ENCODE data around the gene KLK3.
"Not testable (repeated sequence)": the region's sequence is repeated elsewhere in the genome, so short reads cannot be mapped to it uniquely, and the experiment has no call there.

Gene KLK3

GRCh38 chr19:50870417-50871089 lies 15.8 kb downstream of the KLK3 start:
- DNase-seq: no peak

- no peak for DNase-seq
Measured at GRCh38 chr19:50873056-50873455, 18.3 kb downstream of the KLK3 start, which contains the start of gene KLK2. Gene KLK2 (plus strand): TSS chr19:50873439. CDS start chr19:50873474, 35 bp downstream.

GRCh38 chr19:50874211-50874610 lies 19.5 kb downstream of the KLK3 start:
- DNase-seq: no peak

GRCh38 chr19:50875795-50876422 lies 21.2 kb downstream of the KLK3 start:
- no peak for DNase-seq

GRCh38 chr19:50876456-50876855 lies 21.7 kb downstream of the KLK3 start:
- no peak for DNase-seq

- DNase-seq: no peak
Measured at GRCh38 chr19:50877338-50877737, 22.6 kb downstream of the KLK3 start.

- DNase-seq: no peak
Measured at GRCh38 chr19:50878851-50879250, 24.1 kb downstream of the KLK3 start.

- no peak for DNase-seq
Measured at GRCh38 chr19:50880241-50880640, 25.5 kb downstream of the KLK3 start.

- no peak for DNase-seq
Measured at GRCh38 chr19:50882188-50882587, 27.5 kb downstream of the KLK3 start.

GRCh38 chr19:50889638-50890037 lies 34.9 kb downstream of the KLK3 start:
- DNase-seq: no peak

- DNase-seq: no peak
Measured at GRCh38 chr19:50890422-50891252, 35.9 kb downstream of the KLK3 start.

GRCh38 chr19:50891253-50891625 lies 36.5 kb downstream of the KLK3 start:
- DNase-seq: no peak

- DNase-seq: no peak
Measured at GRCh38 chr19:50893047-50893736, 38.5 kb downstream of the KLK3 start.

- DNase-seq: no peak
Measured at GRCh38 chr19:50894478-50895356, 40.0 kb downstream of the KLK3 start.

- DNase-seq: not testable (repeated sequence)
Measured at GRCh38 chr19:50896089-50896590, 41.4 kb downstream of the KLK3 start.

- no peak for DNase-seq
Measured at GRCh38 chr19:50896591-50897190, 42.0 kb downstream of the KLK3 start.

- no peak for DNase-seq
Measured at GRCh38 chr19:50897191-50897607, 42.5 kb downstream of the KLK3 start.

GRCh38 chr19:50897612-50898011 lies 42.9 kb downstream of the KLK3 start:
- DNase-seq: no peak

GRCh38 chr19:50898018-50898417 lies 43.3 kb downstream of the KLK3 start:
- no peak for DNase-seq

- no peak for DNase-seq
Measured at GRCh38 chr19:50899569-50899968, 44.9 kb downstream of the KLK3 start.

- DNase-seq: no peak
Measured at GRCh38 chr19:50902640-50903039, 47.9 kb downstream of the KLK3 start.

GRCh38 chr19:50906217-50906616 lies 51.5 kb downstream of the KLK3 start:
- DNase-seq: no peak
